C1 segment of cervical spinal cord (tissue), 14 donors: ENCODE measurements around the gene IL1RAP.
"Not testable (repeated sequence)": the region's sequence is repeated elsewhere in the genome, so short reads cannot be mapped to it uniquely, and the experiment has no call there.

ENCODE experiments used
- DNase-seq, 14 donors: peaks; one replicate each; lab custom pipeline; 2025; lab: John Stamatoyannopoulos, UW

IL1RAP gene, protein sequence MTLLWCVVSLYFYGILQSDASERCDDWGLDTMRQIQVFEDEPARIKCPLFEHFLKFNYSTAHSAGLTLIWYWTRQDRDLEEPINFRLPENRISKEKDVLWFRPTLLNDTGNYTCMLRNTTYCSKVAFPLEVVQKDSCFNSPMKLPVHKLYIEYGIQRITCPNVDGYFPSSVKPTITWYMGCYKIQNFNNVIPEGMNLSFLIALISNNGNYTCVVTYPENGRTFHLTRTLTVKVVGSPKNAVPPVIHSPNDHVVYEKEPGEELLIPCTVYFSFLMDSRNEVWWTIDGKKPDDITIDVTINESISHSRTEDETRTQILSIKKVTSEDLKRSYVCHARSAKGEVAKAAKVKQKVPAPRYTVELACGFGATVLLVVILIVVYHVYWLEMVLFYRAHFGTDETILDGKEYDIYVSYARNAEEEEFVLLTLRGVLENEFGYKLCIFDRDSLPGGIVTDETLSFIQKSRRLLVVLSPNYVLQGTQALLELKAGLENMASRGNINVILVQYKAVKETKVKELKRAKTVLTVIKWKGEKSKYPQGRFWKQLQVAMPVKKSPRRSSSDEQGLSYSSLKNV

GRCh38 chr3:190513409-190514370, at the start of gene IL1RAP:
IL1RAP (plus strand) TSS chr3:190514085; CDS start chr3:190564290, 50,205 bp downstream.
- peak; percentile 27 to 88 (median 72) for DNase-seq

DNA sequence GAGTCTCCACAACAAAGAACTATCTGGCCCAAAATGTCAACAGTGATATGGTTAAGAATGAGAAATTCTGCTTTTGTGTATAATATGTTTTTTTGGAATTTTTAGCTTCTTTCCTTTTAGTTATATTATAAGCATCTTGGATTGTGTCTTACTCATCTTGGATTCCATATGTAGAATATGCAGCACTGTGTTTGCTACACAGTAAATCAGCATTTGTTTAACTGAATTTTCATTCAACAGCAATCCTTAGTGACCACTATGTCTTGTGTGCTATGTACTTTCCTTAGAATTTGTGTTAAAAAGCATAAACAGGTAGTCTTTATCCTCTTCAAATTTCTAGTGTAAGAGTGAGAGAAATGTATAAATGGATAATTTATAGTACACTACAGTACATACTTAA, 46.0 kb upstream of the IL1RAP start:
- no peak for DNase-seq

DNA sequence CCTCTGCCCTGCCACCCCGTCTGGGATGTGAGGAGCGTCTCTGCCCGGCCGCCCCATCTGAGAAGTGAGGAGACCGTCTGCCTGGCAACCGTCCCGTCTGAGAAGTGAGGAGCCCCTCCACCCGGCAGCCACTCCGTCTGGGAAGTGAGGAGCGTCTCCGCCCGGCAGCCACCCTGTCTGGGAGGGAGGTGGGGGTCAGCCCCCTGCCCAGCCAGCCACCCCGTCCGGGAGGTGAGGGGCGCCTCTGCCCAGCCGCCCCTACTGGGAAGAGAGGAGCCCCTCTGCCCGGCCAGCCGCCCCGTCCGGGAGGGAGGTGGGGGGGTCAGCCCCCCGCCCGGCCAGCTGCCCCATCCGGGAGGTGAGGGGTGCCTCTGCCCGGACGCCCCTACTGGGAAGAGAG, 40.6 kb upstream of the IL1RAP start:
- DNase-seq: not testable (repeated sequence)

DNA sequence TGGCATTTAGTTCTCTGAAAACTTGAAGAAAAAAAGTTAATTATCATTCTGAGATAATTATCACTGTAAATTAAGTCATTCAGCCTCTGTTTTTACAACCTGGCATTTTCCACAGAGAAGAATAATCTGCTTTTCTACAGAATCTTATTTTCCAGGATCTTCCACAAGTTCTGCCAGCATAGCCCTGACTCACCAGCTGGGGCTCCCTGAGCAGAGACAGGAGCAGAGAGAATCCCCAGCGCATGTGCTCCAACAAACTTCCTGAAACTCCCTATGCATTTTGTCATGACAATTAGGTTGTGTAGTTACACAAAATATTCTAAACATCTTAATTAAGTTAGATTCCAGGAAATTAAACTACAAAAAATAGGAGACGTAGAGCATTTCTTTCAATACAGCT, 32.1 kb upstream of the IL1RAP start:
- DNase-seq: no peak

- DNase-seq: no peak
Observed at GRCh38 chr3:190485830-190486532, 27.9 kb upstream of the IL1RAP start.

DNA sequence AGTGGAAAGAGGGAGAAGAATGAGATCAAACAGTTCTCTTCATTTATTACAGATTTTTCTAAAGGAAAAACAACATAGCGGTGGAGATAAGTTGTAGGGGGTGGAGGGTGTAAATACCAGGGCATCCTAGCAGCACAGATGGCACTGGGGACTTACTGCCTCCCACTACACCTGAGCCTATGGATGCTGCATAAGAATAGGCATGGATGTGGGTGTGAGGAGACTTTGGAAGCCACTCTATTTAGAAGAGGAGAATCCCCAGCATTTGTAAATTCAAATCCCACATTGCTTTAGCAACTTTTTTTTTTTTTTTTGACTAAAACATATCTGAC, 27.4 kb upstream of the IL1RAP start:
- no peak for DNase-seq

GRCh38 chr3:190486908-190487607, 26.8 kb upstream of the IL1RAP start:
- no peak for DNase-seq

DNA sequence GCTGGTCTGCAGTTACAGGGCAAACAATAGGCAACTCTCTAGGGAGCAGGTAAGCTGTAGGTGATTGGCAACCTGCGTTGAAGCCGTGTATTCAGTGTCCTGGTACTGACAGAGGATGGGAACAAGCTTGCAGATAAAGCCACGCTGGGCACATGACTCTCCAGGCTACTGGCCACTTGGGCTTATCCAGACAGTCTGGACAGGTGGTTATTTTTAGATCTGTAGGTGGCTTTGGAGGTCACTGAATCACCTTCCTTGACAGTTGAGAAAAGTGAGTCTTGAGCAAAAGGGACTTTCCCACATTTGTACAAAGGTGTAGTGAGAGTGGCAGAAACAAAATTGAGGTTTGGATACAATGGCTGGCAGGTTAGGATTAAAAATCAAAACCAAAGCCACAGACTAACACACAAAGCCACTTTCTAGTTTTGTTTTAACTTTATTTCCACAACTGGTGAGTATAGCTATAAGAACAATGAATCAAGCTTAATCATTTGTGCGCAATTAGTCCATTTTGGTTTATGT, 22.3 kb upstream of the IL1RAP start:
- DNase-seq: no peak

DNA sequence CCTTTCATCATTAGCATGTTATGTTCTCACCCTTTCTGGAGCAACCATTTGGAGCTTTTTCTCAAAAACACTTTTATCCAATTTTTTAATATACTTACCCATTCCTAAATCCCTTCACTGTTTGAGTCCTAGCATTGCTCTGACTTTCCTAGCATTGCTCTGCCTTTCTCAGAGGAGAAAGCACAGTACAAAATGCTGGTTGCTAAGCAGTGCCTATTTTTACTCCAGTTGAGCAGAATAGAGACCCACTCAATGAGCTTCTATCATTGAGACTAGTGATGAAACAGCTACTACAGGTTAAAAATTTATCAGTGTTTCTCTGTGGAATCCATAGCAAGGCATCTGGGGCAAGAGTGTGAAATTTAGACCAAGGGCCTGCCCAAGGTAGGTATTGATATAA, 21.8 kb upstream of the IL1RAP start:
- DNase-seq: no peak

DNA sequence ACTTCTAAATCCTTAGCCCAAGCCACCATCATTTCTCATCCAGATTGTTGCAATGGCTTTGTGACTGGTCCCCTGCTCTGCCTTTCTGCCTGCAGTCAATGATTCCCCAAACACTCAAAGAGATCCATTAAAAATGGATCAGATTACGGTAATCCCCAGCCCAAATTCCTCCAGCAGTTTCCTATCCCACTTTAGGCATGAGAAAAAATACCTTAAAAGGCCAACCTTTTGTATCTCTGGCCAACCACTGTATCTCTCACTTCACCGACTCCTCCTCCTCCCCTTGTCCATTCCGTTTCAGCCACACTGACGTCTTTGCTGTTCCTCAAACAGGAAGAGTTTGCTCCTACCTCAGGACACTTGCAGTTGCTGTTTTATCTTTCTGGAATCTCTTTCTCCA, 20.9 kb upstream of the IL1RAP start:
- no peak for DNase-seq

DNA sequence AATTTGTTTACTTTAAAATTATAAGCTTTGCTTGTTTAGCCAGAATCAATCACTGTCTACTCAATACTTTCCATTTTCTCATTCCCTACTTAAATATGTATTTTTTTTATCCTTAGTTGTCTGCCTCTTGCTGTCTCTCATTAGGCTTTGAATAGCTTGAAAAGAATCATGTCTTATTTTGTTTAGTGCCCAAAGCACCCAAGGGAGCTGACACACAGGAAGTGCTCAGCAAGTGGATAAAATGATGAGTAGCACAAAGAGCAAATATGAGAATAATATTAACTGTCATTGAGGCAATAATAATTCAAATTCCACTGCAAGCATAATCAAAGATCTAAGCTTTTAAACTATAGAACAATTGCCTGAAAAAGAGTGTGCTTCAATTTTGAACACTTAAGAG, 19.0 kb upstream of the IL1RAP start:
- no peak for DNase-seq

GRCh38 chr3:190495354-190495753, 18.5 kb upstream of the IL1RAP start:
- no peak for DNase-seq

DNA sequence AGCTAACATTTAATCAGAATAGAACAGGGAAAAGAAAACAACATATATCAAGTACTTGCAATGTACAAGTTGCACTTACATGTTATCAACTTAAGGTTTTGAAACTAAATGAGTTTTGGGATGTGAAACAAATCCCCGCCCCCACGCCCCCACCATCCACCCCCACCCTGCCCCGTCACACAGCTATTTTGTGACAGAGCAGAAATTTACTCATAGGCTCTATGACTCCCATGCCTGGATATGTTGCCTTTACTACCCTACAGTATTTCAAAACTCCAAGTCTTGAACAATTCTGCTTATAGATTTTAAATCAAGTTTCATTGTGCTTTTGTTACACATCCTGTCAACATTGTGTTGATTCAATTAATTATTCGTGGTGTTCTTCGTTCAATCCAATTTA, 18.1 kb upstream of the IL1RAP start:
- DNase-seq: peak in 1 of 14 donors; percentile 14

DNA sequence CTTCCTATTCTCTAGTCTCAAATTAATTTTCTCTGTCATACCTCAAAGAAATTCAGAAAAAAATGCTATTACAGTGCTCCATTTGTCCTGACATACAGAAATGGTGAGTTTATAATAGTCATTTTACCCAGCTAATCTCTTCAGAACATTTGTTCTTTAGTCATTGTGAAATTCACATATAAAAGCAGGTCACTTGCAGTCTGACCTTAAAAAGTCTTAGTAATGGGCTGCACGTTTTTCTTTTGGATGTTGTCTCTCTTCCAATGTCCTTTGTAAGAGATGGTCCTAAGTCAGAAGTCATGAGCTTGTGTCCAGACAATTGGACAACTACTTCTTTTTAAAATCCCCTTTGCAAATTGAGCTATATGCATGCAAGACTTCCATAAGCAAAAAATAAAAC, 17.0 kb upstream of the IL1RAP start:
- no peak for DNase-seq

DNA sequence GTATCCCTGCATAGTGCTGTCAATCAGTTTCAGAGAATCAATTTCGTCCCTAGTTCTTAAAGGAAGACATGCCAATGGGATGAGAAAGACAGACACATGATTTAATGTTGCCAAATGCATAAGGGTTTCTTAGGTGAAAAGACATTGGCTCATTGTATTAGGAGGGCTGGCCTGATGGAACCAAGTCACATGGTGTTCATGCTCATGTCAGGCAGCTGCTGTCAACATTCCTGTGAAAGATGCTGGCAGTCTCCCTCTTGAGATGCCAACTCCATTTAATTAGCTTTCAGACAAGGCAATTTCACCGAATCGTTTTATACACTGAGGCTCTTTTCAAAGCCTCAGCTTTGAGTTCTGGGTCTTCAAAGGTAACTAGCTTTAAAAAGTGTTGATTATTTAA, 16.1 kb upstream of the IL1RAP start:
- no peak for DNase-seq

DNA sequence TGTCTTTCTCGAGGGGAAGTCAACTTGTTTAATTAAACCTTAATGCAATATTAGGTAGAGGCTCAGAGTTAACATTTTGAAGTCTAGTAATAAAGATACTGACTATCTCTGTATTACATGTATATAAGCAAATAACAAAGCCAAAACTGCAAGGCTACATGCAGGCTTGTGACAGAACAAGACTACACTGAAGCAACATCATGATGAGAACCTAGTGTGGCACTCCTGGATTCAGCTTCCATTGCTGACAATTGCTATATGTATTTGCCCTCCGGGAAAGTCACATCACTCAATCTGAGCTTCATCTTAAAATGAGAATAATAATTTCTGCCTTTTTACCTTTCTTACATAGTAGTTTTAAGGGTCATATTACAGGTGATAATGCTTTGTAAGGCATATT, 15.6 kb upstream of the IL1RAP start:
- DNase-seq: no peak

GRCh38 chr3:190499122-190499521, 14.8 kb upstream of the IL1RAP start:
- DNase-seq: no peak

GRCh38 chr3:190502946-190503345, 10.9 kb upstream of the IL1RAP start:
- no peak for DNase-seq

GRCh38 chr3:190504354-190505125, 9.3 kb upstream of the IL1RAP start:
- DNase-seq: no peak

DNA sequence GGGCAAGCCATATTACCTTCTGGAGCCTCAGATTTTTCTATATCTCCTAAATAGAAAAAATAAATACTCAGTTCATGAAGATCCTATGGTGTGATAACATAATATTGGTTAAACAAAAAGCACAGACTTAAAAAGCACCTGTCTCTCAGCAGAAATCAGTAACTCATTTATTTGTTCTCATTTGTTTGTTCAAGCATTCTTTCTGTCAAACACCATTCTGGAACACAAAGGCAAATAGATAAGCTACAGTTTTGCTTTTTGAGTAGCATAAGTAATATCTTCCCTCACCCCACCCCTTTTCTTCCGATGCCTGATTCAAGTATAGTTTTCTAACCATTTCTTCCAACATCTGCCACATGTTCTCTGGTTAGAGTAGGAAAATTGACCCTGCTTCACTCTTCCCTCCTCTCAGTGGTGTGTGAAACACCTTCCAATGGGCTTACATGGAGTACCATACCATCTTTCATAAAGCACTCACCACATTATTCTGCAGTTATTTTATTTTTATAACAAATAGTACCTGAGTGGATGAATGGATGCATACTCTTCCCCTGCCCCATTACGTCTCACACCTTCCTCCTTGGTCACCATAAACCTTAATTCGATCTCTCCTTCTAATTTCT, 8.4 kb upstream of the IL1RAP start:
- no peak for DNase-seq
